Activated CD8-positive, alpha-beta memory T cell treated with anti-CD3 and anti-CD28 coated beads for 36 hours (primary cell): Measurements from ENCODE around the gene LTBP1. TPM values are rescaled to one million over a fixed set of nuclear protein-coding genes. Genes with fewer than 3 reads are reported as not detected.

Experiments
- CTCF ChIA-PET: fragments of 350-600 bp; sonication (Branson Sonifier 250); formaldehyde crosslinking; loops from one replicate; lab custom pipeline; 2021; ENCODE audit warnings: antibody characterized with exemption; lab: Charles Lee
- POLR2A ChIA-PET: fragments of 350-600 bp; sonication (Branson Sonifier 250); formaldehyde crosslinking; loops from one replicate; lab custom pipeline; 2021; ENCODE audit warnings: antibody characterized with exemption; lab: Charles Lee
- total RNA-seq, 2 experiments: library from RNA; stranded (reverse); gene quantifications; one replicate each; pipeline ENCODE4 v1.2.3, GENCODE V29; 2021

LTBP1 gene
- total RNA-seq, 2 experiments from 2014 or later, result 0.11 to 0.15 TPM

DNA sequence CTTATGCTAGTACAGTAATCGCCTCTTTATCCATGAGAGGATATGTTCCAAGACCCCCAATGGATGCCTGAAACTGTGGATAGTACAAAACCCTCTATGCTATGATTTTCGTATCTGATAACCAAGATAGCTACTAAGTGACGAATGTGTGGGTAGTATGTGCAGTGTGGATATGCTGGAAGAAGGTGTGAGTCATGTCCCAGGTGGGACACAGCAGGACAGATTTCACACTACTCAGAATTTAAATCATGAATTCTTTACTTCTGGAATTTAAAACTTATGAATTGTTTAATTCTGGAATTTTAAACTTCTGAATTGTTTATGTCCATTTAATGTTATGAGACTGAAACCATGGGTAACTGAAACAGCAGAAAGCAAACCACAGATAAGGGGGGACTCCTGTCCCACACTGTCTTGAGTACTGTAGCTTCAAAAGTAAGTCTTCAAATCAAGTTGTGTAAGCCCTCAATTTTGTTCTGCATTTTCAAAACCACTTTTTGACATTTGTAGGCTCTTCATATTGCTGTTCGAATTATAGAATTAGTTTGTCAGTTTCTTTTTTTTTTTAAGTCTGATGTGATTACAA, 116.0 kb downstream of the LTBP1 start:
- POLR2A ChIA-PET, result no interaction called here

DNA sequence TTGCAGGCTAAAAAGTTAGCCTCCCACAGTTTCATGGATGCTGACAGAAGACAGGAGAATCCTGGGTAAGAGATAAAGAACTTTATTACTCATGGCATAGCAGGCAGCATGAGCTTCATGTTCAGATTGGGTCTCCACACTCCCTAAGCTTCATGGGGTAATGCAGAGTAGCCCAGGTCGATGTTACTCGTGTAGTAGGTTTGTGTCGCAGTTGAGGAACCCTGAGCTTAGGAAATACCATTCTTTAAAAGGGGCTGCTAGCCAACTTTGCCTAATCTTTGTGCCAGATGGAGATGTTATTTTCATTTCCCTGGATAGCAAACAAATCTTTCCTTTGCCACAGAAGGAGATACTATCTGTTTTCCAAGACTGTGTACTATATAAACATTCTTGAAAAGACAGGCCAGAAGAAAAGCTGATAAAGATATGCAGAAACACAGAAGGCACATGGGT, 117.6 kb downstream of the LTBP1 start:
- ChIA-PET POLR2A (no interaction called here), CTCF (no interaction called here)

More for the DNA sequence above, 116.0 kb downstream of the LTBP1 start:
- CTCF ChIA-PET, result no interaction called here

DNA sequence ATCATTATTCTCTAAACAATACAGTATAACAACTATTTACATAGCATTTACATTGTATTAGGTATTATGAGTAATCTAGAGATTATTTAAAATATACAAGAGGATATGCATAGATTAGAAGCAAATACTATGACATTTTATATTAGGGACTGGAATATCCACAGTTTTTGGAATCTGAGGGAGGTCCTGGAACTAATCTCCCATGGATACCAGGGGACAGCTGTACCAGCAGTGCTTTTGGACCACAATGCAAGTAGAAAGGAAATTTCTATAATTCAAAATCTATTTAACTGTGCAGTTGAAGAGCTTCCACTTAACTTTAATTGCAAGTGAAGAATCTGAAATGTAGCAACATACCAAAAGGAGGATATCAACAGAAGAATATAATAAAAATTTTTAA, 120.8 kb downstream of the LTBP1 start:
- CTCF ChIA-PET, result no interaction called here
- POLR2A ChIA-PET, result no interaction called here

DNA sequence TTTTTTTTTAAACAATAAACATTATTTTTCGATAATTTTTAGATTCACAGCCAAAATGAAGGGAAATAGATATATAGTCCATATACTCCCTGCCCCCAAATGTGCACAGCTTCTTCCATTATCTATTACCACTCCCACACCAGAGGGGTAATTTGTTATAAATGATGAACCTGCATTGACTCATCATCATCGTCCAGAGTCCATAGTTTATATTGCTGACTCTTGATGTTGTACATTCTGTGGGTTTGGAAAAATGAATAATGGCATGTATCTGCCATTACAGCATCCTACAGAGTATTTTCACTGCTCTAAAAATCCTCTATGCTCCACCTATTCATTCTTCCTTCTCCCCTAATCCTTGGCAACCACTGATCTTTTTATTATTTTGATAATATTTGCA, 121.5 kb downstream of the LTBP1 start:
- POLR2A ChIA-PET, result no interaction called here
- CTCF ChIA-PET, result no interaction called here

DNA sequence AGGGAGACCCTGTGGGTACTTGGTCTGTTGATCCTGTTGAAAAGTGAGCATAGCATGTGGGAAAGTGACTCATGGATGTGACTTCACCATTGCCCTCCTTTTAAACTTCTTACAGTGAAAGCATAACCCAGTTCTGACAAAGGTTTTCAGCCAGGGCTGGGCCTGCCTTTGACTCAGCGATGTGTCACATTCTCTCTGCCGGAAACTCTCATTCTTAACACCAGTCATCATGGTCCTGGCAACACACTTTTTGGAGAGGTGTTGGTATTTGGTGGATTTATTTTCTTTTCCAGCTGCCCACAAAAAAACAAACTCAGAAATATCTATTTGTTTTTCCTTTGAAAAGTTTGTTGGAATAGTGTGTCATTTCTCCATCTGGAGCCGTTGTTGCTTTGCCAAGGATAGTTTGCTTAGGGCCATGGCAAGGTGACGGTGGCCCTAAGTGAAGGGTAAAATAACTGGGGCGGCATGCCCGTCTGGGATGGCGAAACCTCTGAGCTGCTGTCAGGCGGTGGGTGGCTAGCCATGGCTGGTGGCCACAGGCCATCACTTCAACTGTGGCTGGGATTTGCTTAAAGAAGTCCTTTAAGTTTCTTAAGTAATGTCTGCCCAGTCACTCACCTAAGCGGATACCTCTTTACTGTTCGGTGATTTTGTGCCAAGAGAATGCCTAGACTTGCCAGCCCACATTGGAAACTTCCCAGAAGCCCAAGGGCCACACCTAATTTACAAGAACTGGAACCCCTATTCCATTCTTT, 123.3 kb downstream of the LTBP1 start:
- CTCF ChIA-PET, result no interaction called here
- POLR2A ChIA-PET, result no interaction called here

DNA sequence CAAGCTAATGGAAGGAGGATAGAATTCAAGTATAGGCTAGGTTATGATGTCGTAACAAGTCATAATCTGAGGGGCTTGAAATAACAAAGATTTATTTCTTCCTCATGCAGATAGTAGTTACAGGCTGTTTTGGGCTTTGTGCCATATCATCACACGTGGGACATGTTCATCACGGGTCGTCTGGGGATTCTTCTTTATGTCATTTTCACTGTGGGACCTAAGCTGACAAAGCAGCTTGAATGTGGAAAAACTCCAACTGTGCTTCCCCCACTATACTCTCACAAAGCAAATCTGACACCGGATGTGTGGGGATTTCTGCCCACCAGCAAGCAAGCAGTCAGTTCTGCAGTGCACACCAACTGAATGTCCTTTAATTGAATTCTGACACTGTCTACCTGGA, 124.8 kb downstream of the LTBP1 start:
- POLR2A ChIA-PET, result no interaction called here

DNA sequence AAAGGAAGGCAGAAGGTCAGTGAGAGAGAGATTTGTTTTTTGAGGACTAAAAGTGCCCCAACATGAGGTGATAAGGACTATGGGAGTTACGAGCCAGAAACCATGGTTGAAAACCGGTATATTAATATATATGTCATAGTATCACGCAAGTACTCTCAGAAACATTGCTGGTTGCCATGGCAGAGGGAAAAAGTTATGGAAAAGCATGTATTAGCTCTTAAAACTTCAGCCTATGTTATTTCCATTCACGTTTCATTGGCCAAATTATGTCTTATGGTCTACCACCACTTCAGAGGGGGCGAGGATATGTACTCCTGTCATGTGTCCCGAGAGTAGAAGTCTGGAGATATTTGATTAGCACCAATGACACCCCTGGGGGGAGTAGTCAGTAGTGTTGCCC, 125.9 kb downstream of the LTBP1 start:
- ChIA-PET POLR2A (no interaction called here), CTCF (no interaction called here)

More for the DNA sequence above, 124.8 kb downstream of the LTBP1 start:
- CTCF ChIA-PET, result no interaction called here

DNA sequence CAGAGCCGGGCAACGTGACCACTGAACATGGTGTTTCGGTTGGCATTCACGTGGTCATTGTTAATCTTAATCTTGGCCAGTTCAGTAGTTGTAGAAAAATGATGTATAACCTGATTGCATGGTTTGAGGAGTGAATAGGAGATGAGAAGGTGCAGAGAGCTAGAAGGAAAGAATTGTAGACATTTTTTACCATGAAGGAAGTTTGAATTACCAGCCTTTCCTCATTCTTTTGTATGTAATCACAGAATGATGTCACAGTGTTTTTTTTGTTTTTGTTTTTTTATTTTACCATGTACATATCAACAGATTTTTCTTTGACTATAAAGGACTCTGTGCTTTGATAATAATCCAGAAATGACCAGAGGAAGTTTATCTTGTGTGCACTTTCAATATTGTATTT, 126.3 kb downstream of the LTBP1 start:
- ChIA-PET POLR2A (no interaction called here), CTCF (no interaction called here)

DNA sequence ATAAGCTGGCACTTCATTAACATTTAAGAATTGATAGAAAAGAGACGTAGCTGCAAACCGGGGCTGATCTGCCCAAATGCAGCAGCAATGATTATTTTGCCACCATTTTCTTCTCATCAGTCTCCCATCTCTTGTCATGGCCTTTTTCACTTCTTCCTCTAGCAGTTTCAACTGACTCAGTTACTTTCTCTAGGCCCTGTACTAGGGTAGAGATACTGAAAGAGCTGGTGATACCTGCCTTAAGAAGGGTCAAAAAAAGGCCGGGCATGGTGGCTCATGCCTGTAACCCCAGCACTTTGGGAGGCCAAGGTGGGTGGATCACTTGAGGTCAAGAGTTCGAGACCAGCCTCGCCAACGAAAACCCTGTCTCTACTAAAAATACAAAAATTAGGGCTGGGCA, 127.4 kb downstream of the LTBP1 start:
- ChIA-PET POLR2A (no interaction called here), CTCF (no interaction called here)

DNA sequence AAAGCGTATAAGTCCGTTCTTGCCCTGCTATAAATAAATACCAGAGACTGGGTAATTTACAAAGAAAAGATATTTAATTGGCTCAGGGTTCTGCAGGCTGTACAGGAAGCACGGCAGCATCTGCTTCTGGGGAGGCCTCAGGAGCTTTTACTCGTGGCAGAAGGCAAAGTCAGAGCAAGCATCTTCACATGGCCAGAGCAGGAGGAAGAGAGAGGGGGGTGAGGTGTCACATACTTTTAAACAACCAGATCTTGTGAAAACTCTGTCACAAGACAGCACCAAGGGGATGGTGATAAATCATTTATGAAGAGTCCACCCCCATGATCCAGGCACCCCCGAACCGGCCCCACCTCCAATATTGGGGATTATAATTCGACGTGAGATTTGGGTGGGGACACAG, 130.6 kb downstream of the LTBP1 start:
- POLR2A ChIA-PET, result no interaction called here
- CTCF ChIA-PET, result no interaction called here

DNA sequence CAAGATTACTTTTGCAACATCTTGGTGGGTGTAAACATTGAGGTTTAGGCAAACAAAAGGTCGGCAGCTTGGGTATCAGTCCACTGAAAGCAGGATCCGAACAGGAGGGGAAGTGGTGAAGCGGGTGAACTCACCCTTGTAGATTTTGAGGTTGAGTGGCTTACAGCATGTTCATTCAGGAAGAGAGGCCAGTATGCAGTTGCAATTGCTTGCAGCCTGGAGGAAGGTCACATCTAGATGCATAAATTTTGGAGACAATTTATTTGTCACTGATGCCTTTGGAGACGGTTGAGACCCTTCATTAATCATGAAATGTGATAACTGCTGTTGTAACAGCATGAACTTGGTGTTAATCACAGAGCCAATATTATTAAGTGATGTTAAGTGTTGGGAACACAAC, 131.1 kb downstream of the LTBP1 start:
- ChIA-PET POLR2A (no interaction called here), CTCF (no interaction called here)

DNA sequence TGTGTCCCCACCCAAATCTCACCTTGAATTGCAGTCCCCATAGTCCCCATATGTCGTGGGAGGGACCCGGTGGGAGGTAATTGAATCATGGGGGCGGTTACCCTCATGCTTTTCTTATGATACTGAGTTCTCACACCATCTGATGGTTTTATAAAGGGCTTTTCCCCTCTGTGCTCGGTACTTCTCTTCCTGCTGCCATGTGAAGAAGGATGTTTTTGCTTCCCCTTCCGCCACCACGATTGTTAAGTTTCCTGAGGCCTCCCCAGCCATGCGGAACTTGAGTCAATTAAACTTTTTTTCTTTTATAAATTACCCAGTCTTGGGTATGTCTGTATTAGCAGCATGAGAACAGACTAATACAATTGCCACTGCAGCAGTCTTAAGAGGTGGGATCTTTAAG, 134.9 kb downstream of the LTBP1 start:
- POLR2A ChIA-PET, result no interaction called here
- CTCF ChIA-PET, result no interaction called here

DNA sequence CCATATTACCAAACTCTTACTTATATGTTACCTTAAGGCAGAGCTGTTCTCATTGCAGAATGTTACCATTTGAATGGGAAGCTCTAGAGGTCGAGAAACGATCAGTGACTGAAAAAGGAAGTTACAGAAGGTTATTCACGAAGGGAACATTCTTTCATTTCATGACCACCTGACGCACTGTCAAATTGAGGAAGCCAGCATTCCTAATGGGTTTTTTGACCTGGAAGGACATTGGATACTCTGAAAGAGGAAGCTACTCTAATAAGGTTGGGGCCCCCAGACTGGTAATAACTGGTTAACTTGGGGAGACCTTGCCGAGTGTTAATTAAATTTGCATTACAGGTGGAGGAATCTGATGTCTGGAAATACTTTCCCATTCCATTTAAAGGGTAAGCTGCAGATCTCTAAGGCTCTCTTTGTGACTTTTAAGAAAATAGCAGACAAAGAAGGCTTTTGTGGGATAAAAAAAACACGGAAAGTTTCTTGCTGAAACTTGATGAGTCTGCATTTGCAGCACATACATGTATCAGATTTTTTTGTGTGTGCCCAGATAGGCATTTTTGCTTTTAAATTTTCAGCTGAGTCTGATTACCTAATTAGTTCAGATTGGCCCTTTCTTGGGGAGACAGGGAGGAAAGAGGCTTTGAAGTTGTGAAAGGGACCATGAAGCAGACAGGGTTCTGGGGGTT, 137.1 kb downstream of the LTBP1 start:
- ChIA-PET POLR2A (no interaction called here), CTCF (no interaction called here)

DNA sequence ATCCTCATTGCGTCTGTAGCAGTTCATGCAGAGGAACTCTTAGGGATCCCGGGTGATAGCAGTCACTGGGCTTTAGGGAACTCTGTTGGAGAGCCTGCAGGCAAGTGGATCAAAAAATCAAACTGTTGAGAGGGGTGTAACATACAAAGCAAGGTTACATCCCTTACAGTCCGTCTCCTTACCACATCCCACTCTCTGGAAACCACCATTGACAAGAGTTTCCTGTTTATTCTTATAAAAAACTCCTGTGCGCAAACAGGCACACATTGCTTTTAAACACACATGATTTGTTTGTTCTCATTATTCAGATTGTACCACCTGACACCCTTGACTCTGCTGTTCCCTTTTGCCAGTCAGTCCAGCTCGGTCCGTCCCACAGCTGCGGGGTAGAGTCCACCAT, 137.7 kb downstream of the LTBP1 start:
- ChIA-PET POLR2A (no interaction called here), CTCF (no interaction called here)

DNA sequence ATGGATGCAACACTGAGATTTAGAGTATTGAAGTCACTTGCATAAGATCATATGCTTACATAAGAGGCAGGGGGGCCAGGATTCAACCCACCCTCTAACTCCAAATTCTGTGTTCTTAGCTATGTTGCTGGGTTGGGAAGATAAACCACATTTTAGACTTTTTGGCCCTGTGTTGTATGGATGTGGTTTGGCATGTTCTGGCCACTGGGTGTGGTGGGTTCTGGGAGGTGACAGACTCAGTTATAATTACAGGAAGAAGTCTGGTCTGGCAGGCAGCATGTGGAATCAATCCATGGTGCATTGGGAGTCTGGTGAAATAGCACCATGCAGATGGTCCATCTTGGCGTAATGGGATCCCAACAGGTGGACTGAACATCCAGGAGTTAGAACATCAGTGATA, 138.9 kb downstream of the LTBP1 start:
- POLR2A ChIA-PET, result no interaction called here
- CTCF ChIA-PET, result interaction anchor here (0.7 kb wide), 1 partner anchor 908 kb away, joined by 3 read pairs; no protein-coding TSS in a partner anchor

DNA sequence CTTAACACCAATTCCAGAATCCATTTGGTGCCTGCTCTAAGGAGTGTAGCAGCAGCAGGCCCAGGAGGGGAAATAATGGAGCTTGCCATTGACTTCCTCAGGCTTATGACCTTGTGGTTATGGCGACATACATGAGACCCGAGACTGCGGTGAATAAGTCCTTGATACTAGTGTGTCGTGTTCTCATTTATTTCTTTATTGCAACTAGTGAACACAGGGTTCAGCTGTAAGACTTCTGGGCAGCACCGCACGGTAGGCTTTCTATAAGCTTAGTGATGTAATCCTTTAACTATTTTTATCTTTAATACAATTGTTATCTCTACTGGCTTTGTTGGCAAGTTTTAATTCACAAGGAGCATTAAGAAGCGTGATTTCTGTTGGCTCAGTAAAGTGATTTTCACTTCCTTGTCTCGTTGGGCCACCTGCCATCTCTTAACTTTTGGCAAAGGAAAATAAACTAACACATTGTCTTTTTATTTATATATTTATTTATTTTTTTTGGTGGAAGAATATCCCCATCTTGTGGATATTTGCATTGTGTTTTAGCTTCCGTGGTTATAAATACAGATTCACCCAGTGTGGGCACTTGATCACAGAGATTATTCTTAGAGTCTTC, 139.8 kb downstream of the LTBP1 start:
- ChIA-PET CTCF (interaction anchor here (0.7 kb wide), 1 partner anchor 909 kb away, joined by 3 read pairs; no protein-coding TSS in a partner anchor), POLR2A (no interaction called here)

DNA sequence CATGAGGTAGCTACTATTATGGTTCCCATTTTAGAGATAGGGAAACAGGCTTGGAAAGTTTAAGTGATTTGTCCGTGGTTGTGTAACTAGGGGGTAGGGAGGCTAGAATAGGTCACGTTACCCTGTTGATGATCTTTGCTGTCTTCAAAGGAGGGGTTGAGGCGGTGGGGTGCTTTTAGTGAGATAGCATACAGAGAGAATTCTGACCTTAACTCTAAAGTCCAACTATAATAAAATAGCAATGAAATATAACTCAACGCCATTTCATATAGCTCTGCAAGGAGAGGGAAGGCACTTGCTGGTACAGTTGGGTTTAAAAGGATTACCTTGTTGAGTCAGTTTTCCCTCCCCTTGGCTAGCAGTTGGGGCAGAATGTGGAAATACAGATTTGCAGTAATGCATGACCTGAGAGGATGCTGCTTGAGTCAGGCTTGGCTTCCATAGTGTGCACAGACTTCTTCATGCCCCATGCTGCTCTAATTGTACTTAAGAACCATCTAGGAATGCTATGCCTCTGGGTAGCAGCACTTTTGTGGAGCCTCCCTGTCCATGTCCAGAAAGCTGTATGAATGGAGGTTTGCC, 143.9 kb downstream of the LTBP1 start:
- ChIA-PET POLR2A (no interaction called here), CTCF (no interaction called here)

DNA sequence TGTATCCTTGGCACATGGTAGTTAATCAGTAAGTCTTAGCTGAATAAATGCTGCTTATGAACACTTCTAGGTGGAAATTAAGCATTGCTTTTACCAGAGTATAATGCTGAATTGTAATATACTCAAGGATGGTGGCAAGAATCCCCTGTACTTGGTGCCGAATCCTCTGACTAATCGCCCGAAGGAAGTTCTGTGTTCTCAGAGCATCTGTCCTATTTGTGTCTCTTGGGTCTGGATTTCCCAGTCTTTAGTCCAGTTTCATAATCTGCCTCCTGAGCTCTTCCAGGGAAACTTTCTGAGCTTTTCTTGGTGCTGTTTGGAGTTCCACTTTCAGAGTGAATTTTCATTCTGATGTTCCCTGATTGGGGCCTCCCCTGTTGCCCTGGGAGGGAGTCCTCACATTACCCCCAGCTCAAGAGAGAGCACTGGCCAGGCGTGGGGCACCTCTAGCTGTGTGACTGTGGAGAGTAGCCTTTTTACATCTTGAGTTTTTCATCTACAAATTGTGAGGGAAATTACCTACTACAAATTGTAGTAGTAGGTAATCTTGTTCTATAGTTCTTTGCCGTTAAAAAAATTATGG, 144.9 kb downstream of the LTBP1 start:
- POLR2A ChIA-PET, result no interaction called here
- CTCF ChIA-PET, result no interaction called here

DNA sequence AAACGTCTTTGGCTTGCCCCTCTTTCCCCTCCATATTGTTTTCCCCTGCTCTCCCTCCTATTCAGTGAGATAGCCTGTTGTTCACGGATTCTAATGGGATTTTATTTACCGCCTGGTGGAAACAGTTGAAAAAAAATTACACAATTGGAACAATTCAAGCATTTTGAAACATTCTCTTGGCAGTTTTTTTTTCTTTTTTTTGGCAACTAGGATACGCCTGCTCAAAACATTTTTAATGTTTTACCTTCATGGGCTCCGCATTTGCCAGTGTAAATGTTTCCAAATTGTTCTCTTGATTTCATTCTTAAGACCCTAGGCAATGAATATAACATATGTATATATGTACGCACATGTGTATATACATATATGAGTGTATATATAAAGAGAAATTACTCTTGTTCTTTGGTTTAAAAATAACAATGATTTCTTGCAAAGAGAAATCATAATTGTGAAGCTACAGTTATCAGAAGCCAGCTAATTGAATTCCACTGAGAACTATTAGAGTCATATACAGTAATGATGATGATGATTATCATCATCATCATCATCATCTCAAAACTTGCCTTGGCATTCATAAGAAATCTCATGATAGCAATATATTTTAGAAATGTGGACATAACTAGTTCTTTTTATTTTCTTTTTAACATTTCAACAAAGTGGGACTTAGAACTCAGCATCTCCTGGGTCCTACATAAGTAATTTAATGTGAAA, 146.7 kb downstream of the LTBP1 start:
- CTCF ChIA-PET, result no interaction called here
- POLR2A ChIA-PET, result no interaction called here
